Esophagus muscularis mucosa (tissue), 4 donors: ENCODE results near the gene MXD3.

Experiments
- EP300 ChIP-seq: sonication (generic); formaldehyde crosslinking; IDR thresholded peaks from one replicate; pipeline ENCODE4 v1.6.1; 2017; ENCODE audit warnings: antibody characterized with exemption
- POLR2A ChIP-seq: fragments of 450-650 bp; IDR thresholded peaks from one replicate; pipeline ENCODE4 v1.6.1; 2017; ENCODE audit warnings: antibody characterized with exemption, moderate library complexity, mild to moderate bottlenecking, low read depth
- POLR2AphosphoS5 ChIP-seq, 2 donors: sonication (generic); formaldehyde crosslinking; IDR thresholded peaks; one replicate each; pipeline ENCODE4 v1.6.1; 2017; ENCODE audit warnings: antibody characterized with exemption in 2 of 2
- TF ChIP-seq, protein P1 (sequence below), 3 experiments: fragments of 200-600 bp in 2 of 3; fragments of 450-650 bp in 1 of 3; sonication (generic) in 2 of 3; IDR thresholded peaks; one replicate each; pipeline ENCODE4 v1.5.1; 2017 to 2019; ENCODE audit warnings: antibody characterized with exemption in 3 of 3, mild to moderate bottlenecking in 2 of 3, moderate library complexity in 1 of 3

DNA sequence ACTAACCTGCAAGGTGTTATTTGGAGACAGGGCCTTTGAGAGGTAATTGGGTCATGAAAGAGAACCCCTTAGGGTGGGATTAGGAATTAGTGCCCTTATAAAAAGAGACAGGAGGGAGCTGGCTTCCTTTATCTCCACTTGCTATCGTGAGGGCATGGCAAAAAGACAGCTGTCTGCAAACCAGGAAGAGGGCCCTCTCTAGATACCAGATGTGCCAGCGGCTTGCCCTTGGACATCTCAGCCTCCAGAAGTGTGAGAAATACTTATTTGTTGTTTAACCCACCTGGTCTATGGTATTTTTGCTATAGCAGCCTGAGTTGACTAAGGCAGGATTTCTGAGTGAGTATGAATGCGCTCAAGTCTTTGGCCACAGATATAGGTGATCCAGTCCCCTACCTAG, 45.0 kb upstream of the MXD3 start:
- TF ChIP-seq, protein P1, sequence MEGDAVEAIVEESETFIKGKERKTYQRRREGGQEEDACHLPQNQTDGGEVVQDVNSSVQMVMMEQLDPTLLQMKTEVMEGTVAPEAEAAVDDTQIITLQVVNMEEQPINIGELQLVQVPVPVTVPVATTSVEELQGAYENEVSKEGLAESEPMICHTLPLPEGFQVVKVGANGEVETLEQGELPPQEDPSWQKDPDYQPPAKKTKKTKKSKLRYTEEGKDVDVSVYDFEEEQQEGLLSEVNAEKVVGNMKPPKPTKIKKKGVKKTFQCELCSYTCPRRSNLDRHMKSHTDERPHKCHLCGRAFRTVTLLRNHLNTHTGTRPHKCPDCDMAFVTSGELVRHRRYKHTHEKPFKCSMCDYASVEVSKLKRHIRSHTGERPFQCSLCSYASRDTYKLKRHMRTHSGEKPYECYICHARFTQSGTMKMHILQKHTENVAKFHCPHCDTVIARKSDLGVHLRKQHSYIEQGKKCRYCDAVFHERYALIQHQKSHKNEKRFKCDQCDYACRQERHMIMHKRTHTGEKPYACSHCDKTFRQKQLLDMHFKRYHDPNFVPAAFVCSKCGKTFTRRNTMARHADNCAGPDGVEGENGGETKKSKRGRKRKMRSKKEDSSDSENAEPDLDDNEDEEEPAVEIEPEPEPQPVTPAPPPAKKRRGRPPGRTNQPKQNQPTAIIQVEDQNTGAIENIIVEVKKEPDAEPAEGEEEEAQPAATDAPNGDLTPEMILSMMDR (IDR thresholded peaks at IDR 0.05): no peak
- no peak for TF ChIP-seq POLR2A
- TF ChIP-seq POLR2AphosphoS5 (IDR thresholded peaks at IDR 0.05): no peak
- TF ChIP-seq EP300: no peak
